Esophagus squamous epithelium (tissue), 5 donors: ENCODE measurements around the gene PBRM1. TPM values are rescaled to one million over a fixed set of nuclear protein-coding genes. Genes with fewer than 3 reads are reported as not detected.

Experiments
- DNase-seq: peaks from one replicate; lab custom pipeline; 2025; lab: John Stamatoyannopoulos, UW
- H3K27ac ChIP-seq, 4 donors: fragments of 200-600 bp; sonication (generic); one replicate each; pipeline ENCODE4 v1.5.1; 2016 to 2019; ENCODE audit warnings: mild to moderate bottlenecking in 1 of 4
- H3K27me3 ChIP-seq, 4 donors: fragments of 200-600 bp; sonication (generic); 1 replicate in 3 of 4; 2 replicates in 1 of 4; pipeline versions ENCODE4 v1.5.1 to v1.6.0; 2017 to 2021; ENCODE audit warnings: antibody characterized with exemption in 1 of 4
- H3K36me3 ChIP-seq, 3 donors: fragments of 200-600 bp; sonication (generic); one replicate each; pipeline ENCODE4 v1.5.1; 2016 to 2019
- H3K4me1 ChIP-seq, 3 donors: fragments of 200-600 bp; sonication (generic); one replicate each; pipeline ENCODE4 v1.5.1; 2017 to 2019
- H3K4me3 ChIP-seq, 4 donors: fragments of 200-600 bp; sonication (generic); 1 replicate in 3 of 4; 2 replicates in 1 of 4; pipeline ENCODE4 v1.5.1; 2016 to 2019; ENCODE audit warnings: mild to moderate bottlenecking in 2 of 4, moderate library complexity in 1 of 4
- H3K9me3 ChIP-seq, 3 donors: fragments of 200-600 bp; sonication (generic); one replicate each; pipeline ENCODE4 v1.5.1; 2016 to 2019
- CTCF ChIP-seq, 6 experiments: fragments of 450-650 bp in 4 of 6; fragments of 200-600 bp in 2 of 6; sonication (generic) in 2 of 6; IDR thresholded peaks; one replicate each; pipeline ENCODE4 v1.5.1; 2016 to 2019; ENCODE audit warnings: antibody characterized with exemption in 6 of 6, mild to moderate bottlenecking in 4 of 6, moderate library complexity in 4 of 6
- POLR2A ChIP-seq, 4 donors: fragments of 450-650 bp; IDR thresholded peaks; one replicate each; pipeline ENCODE4 v1.6.1; 2017; ENCODE audit warnings: antibody characterized with exemption in 4 of 4, mild to moderate bottlenecking in 4 of 4, moderate library complexity in 3 of 4
- WGBS, 2 donors: methylation state at CpG; one replicate each; pipeline ENCODE4 v1.1.5; 2018; 5-methylcytosine and 5-hydroxymethylcytosine counted together
- intact Hi-C: fragments of 100-400 bp; cut with DNase I; formaldehyde crosslinking; loops from one replicate; pipeline ENCODE4 v1.15.0; 2022
- total RNA-seq, 4 donors: library from RNA; depleted of rRNA; stranded (reverse); fragments of >200 nt; gene quantifications; one replicate each; pipeline ENCODE4 v1.1.0, GENCODE V29; 2016
- donor health status: DM: yes; HTN: yes; CAD: no.

Gene PBRM1
- total RNA-seq, 4 donors from 2014 or later: 34.0 to 76.4 (median 63.7) TPM

GRCh38 chr3:52537726-52538421 lies 147.8 kb downstream of the PBRM1 start:
- intact Hi-C loops: loop anchor here (10.0 kb wide), 1 partner anchor 147 kb away; the partner anchor contains the start of genes GNL3 and PBRM1
- Histone ChIP-seq H3K4me1 (peaks cover 43 to 64% (median 50%) of the 10 kb centered on the region in 3 donors), H3K27ac (peak overlapping the region; percentile 86 to 95 (median 92)), H3K4me3 (peak overlapping the region; percentile 62 to 87 (median 80)), H3K9me3 (no peaks in the 10 kb centered on the region), H3K36me3 (peaks cover 0 to 31% (median 0%) of the 10 kb centered on the region in 3 donors), H3K27me3 (no peaks in the 10 kb centered on the region)
- no peak for DNase-seq
- no peak for TF ChIP-seq CTCF (IDR thresholded peaks at IDR 0.05)
- no peak for TF ChIP-seq POLR2A (IDR thresholded peaks at IDR 0.05)
- 65 to 74% methylated on average over 7 of the region's 7 CpGs for WGBS, 2 donors

GRCh38 chr3:52537165-52537620 lies 148.5 kb downstream of the PBRM1 start:
- peak overlapping the region; percentile 62 to 87 (median 80) for H3K4me3 ChIP-seq
- DNase-seq: no peak
- H3K27me3 ChIP-seq: no peaks in the 10 kb centered on the region
- H3K4me1 ChIP-seq: peaks cover 50 to 71% (median 57%) of the 10 kb centered on the region in 3 donors
- H3K36me3 ChIP-seq: peaks cover 0 to 30% (median 0%) of the 10 kb centered on the region in 3 donors
- no peak for TF ChIP-seq POLR2A (IDR thresholded peaks at IDR 0.05)
- peak in 2 of 6 experiments; percentile 2 to 26 for TF ChIP-seq CTCF (IDR thresholded peaks at IDR 0.05)
- WGBS, 2 donors: 0% methylated on average over 4 to 6 of the region's 6 CpGs
- H3K9me3 ChIP-seq: no peaks in the 10 kb centered on the region
- H3K27ac ChIP-seq: peak overlapping the region; percentile 86 to 95 (median 92)
- intact Hi-C loops: loop anchor here (10.0 kb wide), 1 partner anchor 148 kb away; the partner anchor contains the start of genes GNL3 and PBRM1

GRCh38 chr3:52536369-52537164 lies 149.1 kb downstream of the PBRM1 start, which contains the start of gene UQCC5:
Gene UQCC5 (plus strand): TSS chr3:52536605. CDS start chr3:52536756, 151 bp downstream.
- peak; percentile 81 for DNase-seq
- Histone ChIP-seq H3K27ac (peak within 1 kb of the TSS; percentile 86 to 95 (median 92)), H3K9me3 (no peaks in the 10 kb centered on the region), H3K4me3 (peak within 1 kb of the TSS; percentile 62 to 87 (median 80)), H3K36me3 (peaks cover 0 to 24% (median 0%) of the 10 kb centered on the region in 3 donors), H3K4me1 (peaks cover 56 to 77% (median 64%) of the 10 kb centered on the region in 3 donors), H3K27me3 (no peaks in the 10 kb centered on the region)
- TF ChIP-seq POLR2A (IDR thresholded peaks at IDR 0.05) (peak in 3 of 4 donors; percentile 98), CTCF (IDR thresholded peaks at IDR 0.05) (peak in 1 of 6 experiments; percentile 33)
- intact Hi-C loops: loop anchor here (10.0 kb wide), 1 partner anchor 148 kb away; the partner anchor contains the start of genes GNL3 and PBRM1
- WGBS, 2 donors: 0 to 1% methylated on average over 1 to 20 of the region's 65 CpGs

GRCh38 chr3:52536112-52536368 lies 149.7 kb downstream of the PBRM1 start:
- intact Hi-C loops: loop anchor here (10.0 kb wide), 1 partner anchor 149 kb away; the partner anchor contains the start of genes GNL3 and PBRM1
- no peaks in the 10 kb centered on the region for H3K27me3 ChIP-seq
- DNase-seq: no peak
- H3K4me3 ChIP-seq: peak overlapping the region in 3 of 4 donors; percentile 78 to 87 (median 82)
- peak overlapping the region in 3 of 4 donors; percentile 92 to 95 (median 92) for H3K27ac ChIP-seq
- H3K36me3 ChIP-seq: peaks cover 0 to 18% (median 0%) of the 10 kb centered on the region in 3 donors
- H3K9me3 ChIP-seq: no peaks in the 10 kb centered on the region
- peaks cover 61 to 82% (median 69%) of the 10 kb centered on the region in 3 donors for H3K4me1 ChIP-seq
- TF ChIP-seq POLR2A (IDR thresholded peaks at IDR 0.05) (no peak), CTCF (IDR thresholded peaks at IDR 0.05) (no peak)
- WGBS, 2 donors: 10 to 11% methylated on average over 6 to 9 of the region's 9 CpGs
